Ovary (tissue), 9 donors: ENCODE results near the gene PLEKHA5. TPM values are rescaled to one million over a fixed set of nuclear protein-coding genes. Genes with fewer than 3 reads are reported as not detected.

Experiments used
- DNase-seq, 5 donors: peaks; one replicate each; pipeline ENCODE4 v3.0.0-alpha.2; 2019 to 2020
- H3K27ac ChIP-seq, 2 donors: fragments of 200-600 bp; one replicate each; pipeline versions ENCODE4 v1.5.1 to v1.8.0; 2019 to 2022
- H3K27me3 ChIP-seq: fragments of 200-600 bp; one replicate; pipeline ENCODE4 v1.8.0; 2022
- H3K36me3 ChIP-seq: fragments of 200-600 bp; sonication (generic); one replicate; pipeline ENCODE4 v1.5.1; 2019
- H3K4me1 ChIP-seq: one replicate; pipeline ENCODE4 v1.8.1; 2013; ENCODE audit warnings: mild to moderate bottlenecking, moderate library complexity; ENCODE audit not compliant: insufficient read depth
- H3K4me3 ChIP-seq: fragments of 200-600 bp; sonication (generic); one replicate; pipeline ENCODE4 v1.5.1; 2017
- H3K9me3 ChIP-seq, 2 donors: fragments of 200-600 bp in 1 of 2; sonication (generic) in 1 of 2; one replicate each; pipeline versions ENCODE4 v1.5.1 to v1.8.1; 2013 to 2019; ENCODE audit warnings: mild to moderate bottlenecking in 1 of 2, moderate library complexity in 1 of 2
- EP300 ChIP-seq: sonication (generic); formaldehyde crosslinking; IDR thresholded peaks from one replicate; pipeline ENCODE4 v1.6.1; 2017; ENCODE audit warnings: antibody characterized with exemption
- POLR2A ChIP-seq: fragments of 450-650 bp; IDR thresholded peaks from one replicate; pipeline ENCODE4 v1.6.1; 2017; ENCODE audit warnings: antibody characterized with exemption, mild to moderate bottlenecking, moderate library complexity
- WGBS, 3 donors: extraction: QIAGEN DNeasy Blood & Tissue Kit in 1 of 3; methylation state at CpG; one replicate each; pipeline versions ENCODE4 v1.1.5 to v1.1.7; 2013 to 2017; 5-methylcytosine and 5-hydroxymethylcytosine counted together
- intact Hi-C, 4 donors: fragments of 100-400 bp; cut with DNase I; formaldehyde crosslinking; loops; one replicate each; pipeline versions ENCODE4 v1.11.0 to v1.15.1; 2022 to 2023
- polyA plus RNA-seq, 2 donors: library from polyadenylated mRNA; stranded (reverse); fragments of 200-250 nt in 1 of 2; fragments of 350-450 nt in 1 of 2; fragmentation: Illumina TruSeq in 1 of 2; extraction: RNeasy Lipid Tissue Mini Kit (QIAGEN cat#74804) in 1 of 2; gene quantifications; one replicate each; pipeline ENCODE4 v1.2.3, GENCODE V29; 2013 to 2014
- total RNA-seq, 7 donors: library from RNA; depleted of rRNA in 2 of 7; stranded (reverse); fragments of >200 nt in 2 of 7; fragmentation: NEBNext Ultra II Directional in 3 of 7; extraction: Animal tissue kit (Norgen Biotek cat#: 25700) in 3 of 7; gene quantifications; one replicate each; pipeline versions ENCODE4 v1.1.0 to v1.2.4, GENCODE V29; 2016 to 2023
- TF ChIP-seq, protein P1 (sequence below), 3 donors: fragments of 450-650 bp in 2 of 3; fragments of 200-600 bp in 1 of 3; IDR thresholded peaks; one replicate each; pipeline versions ENCODE4 v1.5.1 to v1.8.0; 2016 to 2022; ENCODE audit warnings: antibody characterized with exemption in 3 of 3, mild to moderate bottlenecking in 1 of 3
- donor health status: DM: no; HTN: no; CAD: no; lungs with moderate emphysema.
- donor health status: DM: no; HTN: no; CAD: no.
- donor health status: Bipolar disorder and iron deficiency.
- donor health status: DM: yes; HTN: yes; CAD: no.
- donor health status: DM: no; HTN: no; CAD: no.
- donor health status: DM: yes; HTN: yes; CAD: no.

The PLEKHA5 gene
- total and polyA plus RNA-seq, 9 donors: 32.2 to 65.6 (median 45.7) TPM

DNA sequence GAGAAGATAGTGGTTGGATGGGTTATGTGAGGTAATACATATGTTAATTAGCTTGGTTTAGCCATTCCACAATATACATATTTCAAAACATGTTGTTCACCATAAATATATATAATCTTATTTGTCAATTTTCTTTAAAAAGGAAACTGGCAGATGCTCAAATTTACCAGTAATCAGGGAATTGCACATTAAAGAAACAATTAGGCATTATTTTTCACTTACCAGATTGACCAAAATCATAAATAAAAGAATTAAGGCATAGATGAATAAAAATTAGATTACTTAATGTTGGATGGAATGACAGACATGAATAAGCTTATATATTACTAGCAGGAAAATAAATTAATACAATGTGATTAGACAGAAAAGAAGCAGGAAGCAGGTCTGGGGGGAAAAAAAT, 147.2 kb downstream of the PLEKHA5 start:
- intact Hi-C loops: no loop called here
- no peak for DNase-seq
- Histone ChIP-seq H3K4me1 (no peaks in the 10 kb centered on the region), H3K27ac (no peak overlapping the region), H3K4me3 (no peak overlapping the region), H3K27me3 (no peaks in the 10 kb centered on the region), H3K9me3 (no peaks in the 10 kb centered on the region), H3K36me3 (no peaks in the 10 kb centered on the region)
- no peak for TF ChIP-seq EP300
- TF ChIP-seq, protein P1, sequence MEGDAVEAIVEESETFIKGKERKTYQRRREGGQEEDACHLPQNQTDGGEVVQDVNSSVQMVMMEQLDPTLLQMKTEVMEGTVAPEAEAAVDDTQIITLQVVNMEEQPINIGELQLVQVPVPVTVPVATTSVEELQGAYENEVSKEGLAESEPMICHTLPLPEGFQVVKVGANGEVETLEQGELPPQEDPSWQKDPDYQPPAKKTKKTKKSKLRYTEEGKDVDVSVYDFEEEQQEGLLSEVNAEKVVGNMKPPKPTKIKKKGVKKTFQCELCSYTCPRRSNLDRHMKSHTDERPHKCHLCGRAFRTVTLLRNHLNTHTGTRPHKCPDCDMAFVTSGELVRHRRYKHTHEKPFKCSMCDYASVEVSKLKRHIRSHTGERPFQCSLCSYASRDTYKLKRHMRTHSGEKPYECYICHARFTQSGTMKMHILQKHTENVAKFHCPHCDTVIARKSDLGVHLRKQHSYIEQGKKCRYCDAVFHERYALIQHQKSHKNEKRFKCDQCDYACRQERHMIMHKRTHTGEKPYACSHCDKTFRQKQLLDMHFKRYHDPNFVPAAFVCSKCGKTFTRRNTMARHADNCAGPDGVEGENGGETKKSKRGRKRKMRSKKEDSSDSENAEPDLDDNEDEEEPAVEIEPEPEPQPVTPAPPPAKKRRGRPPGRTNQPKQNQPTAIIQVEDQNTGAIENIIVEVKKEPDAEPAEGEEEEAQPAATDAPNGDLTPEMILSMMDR (IDR thresholded peaks at IDR 0.05): no peak
- TF ChIP-seq POLR2A: no peak

DNA sequence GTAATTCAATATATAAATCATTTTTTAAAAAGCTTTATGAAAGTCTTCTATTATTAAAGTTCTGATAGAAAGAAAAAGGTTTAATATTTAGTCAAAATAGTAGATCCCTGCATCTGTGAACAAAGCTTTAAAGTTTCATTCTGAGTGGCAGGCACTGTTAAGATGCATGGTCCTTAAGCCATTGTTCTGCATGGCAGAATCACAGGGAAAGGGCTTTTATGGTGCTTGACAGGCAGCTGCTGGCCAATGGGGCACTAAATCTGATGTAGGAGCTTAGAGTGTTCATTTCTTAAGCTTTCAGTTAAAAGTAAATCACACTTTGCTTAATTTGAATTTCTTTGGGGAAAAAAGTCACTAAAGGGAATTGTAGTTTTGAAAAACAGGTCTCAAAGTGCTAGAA, 148.2 kb downstream of the PLEKHA5 start:
- H3K4me1 ChIP-seq: no peaks in the 10 kb centered on the region
- H3K27me3 ChIP-seq: no peaks in the 10 kb centered on the region
- H3K4me3 ChIP-seq: no peak overlapping the region
- no peaks in the 10 kb centered on the region for H3K9me3 ChIP-seq
- H3K36me3 ChIP-seq: no peaks in the 10 kb centered on the region
- no peak for DNase-seq
- TF ChIP-seq, protein P1 (IDR thresholded peaks at IDR 0.05): no peak
- TF ChIP-seq EP300 (no peak), POLR2A (no peak)
- intact Hi-C loops: no loop called here
- no peak overlapping the region for H3K27ac ChIP-seq

DNA sequence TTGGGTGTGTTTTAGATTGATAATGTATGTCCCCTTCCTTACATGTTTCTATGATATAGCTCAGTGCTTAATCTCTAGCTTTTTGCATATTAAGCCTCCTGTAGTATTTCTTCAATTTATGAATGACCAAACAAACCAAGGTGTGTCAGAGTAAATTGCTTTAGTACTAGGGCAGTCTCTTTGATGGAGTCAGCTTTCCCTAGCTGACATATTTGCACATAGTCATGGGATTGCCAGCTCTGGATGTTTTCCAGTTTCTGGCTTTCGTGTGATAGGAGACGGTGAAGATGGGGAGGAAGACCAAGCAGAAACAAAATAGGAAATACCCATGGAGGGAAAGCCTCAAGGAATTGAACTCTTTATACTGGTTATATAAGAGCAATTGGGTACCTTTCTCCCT, 148.9 kb downstream of the PLEKHA5 start:
- no peak overlapping the region for H3K4me3 ChIP-seq
- H3K9me3 ChIP-seq: no peaks in the 10 kb centered on the region
- no peak overlapping the region for H3K27ac ChIP-seq
- intact Hi-C loops: no loop called here
- no peaks in the 10 kb centered on the region for H3K36me3 ChIP-seq
- 89 to 94% (median 91%) methylated on average over 2 of the region's 2 CpGs for WGBS, 3 donors
- no peak for TF ChIP-seq EP300
- H3K4me1 ChIP-seq: no peaks in the 10 kb centered on the region
- H3K27me3 ChIP-seq: no peaks in the 10 kb centered on the region
- no peak for DNase-seq

DNA sequence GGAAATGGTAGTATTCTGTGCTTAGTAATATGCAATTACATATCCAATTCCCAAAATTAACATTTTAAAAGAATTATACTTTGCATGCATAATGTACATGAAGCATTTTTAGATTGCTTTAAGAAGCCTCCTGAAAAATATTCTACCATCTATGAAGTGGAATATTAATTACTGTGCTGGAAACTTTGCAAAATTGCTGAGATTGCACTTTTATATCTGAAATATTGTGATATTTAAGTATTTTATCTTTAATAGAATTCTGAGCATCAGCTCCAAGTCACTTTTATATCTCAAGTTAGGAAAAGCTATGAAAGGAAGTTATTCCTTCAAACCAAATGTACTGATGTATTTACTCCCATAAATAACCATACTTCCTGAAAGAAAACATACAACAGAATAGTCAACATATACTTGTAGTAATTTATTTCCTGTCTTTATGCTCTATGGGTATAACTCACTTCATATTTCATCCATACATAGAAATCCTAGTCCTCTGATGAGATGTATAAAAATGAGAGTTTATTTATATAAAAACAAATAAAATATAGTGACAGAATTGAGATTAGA, 152.7 kb downstream of the PLEKHA5 start:
- H3K36me3 ChIP-seq: no peaks in the 10 kb centered on the region
- no peak for DNase-seq
- intact Hi-C loops: no loop called here
- H3K27ac ChIP-seq: no peak overlapping the region
- H3K4me3 ChIP-seq: no peak overlapping the region
- no peaks in the 10 kb centered on the region for H3K4me1 ChIP-seq
- H3K27me3 ChIP-seq: no peaks in the 10 kb centered on the region
- TF ChIP-seq, protein P1 (IDR thresholded peaks at IDR 0.05): no peak
- TF ChIP-seq EP300: no peak
- TF ChIP-seq POLR2A: no peak
- no peaks in the 10 kb centered on the region for H3K9me3 ChIP-seq

DNA sequence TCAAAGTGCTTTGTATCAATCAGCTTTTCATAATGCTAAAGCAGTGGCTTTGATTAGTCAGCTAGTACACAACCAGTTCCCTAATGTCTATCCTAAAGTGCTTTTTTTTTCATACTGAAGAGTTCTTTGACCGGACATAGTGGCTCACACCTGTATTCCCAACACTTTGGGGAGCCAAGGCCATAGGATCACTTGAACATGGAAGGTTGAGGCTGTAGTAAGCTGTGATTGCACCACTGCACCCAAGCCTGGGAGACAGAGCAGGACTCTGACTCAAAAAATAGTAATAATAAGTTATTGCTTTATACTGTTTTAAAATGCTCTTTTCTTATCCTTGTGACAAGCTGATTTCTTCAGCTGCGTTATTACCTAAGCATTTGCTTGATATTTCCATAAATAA, 155.1 kb downstream of the PLEKHA5 start:
- no peak overlapping the region for H3K4me3 ChIP-seq
- intact Hi-C loops: no loop called here
- H3K27ac ChIP-seq: no peak overlapping the region
- no peaks in the 10 kb centered on the region for H3K4me1 ChIP-seq
- WGBS, 3 donors: 91 to 94% (median 92%) methylated on average over 2 of the region's 2 CpGs
- H3K36me3 ChIP-seq: no peaks in the 10 kb centered on the region
- no peaks in the 10 kb centered on the region for H3K9me3 ChIP-seq
- TF ChIP-seq EP300 (no peak), POLR2A (no peak)
- TF ChIP-seq, protein P1 (IDR thresholded peaks at IDR 0.05): no peak
- no peaks in the 10 kb centered on the region for H3K27me3 ChIP-seq
- DNase-seq: no peak
